Measurements from ENCODE around the gene NEDD4. TPM values are rescaled to one million over a fixed set of nuclear protein-coding genes. Genes with fewer than 3 reads are reported as not detected.
"Not testable (repeated sequence)": the region's sequence is repeated elsewhere in the genome, so short reads cannot be mapped to it uniquely, and the experiment has no call there.

NEDD4 gene
- total and polyA plus RNA-seq, 4 donors = 6.9 to 43.4 (median 25.1) TPM

DNA sequence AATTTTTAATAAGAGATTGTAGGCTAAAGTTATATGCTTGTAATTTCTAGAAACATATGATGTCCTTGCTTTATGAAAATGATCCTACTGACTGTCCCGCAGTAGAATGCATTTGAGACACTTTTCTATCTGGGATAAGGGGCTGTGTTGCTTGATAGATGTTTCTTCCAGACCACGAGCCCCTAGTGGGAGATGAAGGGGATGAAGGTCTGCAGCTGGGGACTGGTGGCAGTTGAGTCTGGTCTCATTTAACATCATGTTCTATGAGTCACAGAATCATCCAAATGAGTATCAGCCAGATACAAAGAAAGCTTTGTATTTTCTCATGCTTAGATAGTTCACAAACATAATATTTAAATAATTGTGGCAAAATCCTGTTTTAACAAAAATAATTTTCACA is 166.2 kb downstream of the NEDD4 start:
- WGBS, 2 donors = 87 to 88% methylated on average over 2 of the region's 2 CpGs
- no peak for ATAC-seq (ENCODE audit: low FRiP score)
- Histone ChIP-seq H3K27ac (ENCODE audit: low read depth in 1 of 2, low read length in 2 of 2) (no peak overlapping the region), H3K9me3 (ENCODE audit: control insufficient read depth, low read length) (no peaks in the 10 kb centered on the region), H3K4me1 (ENCODE audit: control insufficient read depth in 1 of 2, insufficient read depth in 2 of 2, low read length in 2 of 2) (no peaks in the 10 kb centered on the region), H3K27me3 (ENCODE audit: control insufficient read depth in 1 of 2, insufficient read depth in 2 of 2, low read length in 1 of 2) (no peaks in the 10 kb centered on the region), H3K4me3 (ENCODE audit: low read length in 2 of 2) (no peak overlapping the region), H3K36me3 (ENCODE audit: control insufficient read depth in 1 of 2, insufficient read depth in 2 of 2, low read length in 1 of 2) (peaks cover 0 to 4% of the 10 kb centered on the region in 2 donors)
- intact Hi-C loops (cut with DNase I) = no loop called here
- no peak for DNase-seq

DNA sequence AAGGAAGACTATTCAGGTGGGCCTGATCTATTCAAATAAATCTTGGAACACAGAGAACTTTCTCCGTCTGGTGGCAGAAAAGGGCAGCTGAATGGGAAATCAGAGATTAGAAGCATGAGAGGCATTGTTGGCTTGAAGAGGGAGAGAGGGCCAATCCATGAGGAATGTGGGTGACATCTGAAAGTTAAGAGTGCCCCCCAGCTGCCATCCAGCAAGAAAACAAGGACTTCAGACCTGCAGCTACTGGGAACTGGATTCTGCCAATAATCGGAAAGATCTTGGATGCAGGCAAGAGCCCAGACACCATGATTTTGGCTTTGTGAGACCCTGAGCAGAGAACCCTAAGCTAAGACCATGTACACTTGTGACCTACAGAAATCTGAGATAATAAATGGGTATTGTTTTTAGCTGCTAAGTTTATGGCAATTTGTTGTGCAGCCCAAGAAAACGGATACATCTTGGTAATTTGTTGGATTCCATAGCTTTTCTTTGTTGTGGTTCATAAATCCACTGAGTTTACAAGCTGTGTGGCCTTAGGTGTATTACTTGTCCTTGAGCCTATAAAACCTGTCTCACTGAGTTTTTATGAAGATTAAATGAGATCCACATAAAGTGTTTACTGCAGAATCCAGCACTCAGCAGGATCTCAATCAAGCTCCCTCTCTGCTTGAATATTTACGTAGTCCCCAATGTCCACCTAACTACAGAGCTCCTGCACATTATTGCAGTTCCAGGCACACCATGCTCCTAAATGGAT is 168.4 kb downstream of the NEDD4 start:
- H3K27me3 ChIP-seq (ENCODE audit: control insufficient read depth in 1 of 2, insufficient read depth in 2 of 2, low read length in 1 of 2) = no peaks in the 10 kb centered on the region
- no peak overlapping the region for H3K27ac ChIP-seq (ENCODE audit: low read depth in 1 of 2, low read length in 2 of 2)
- peaks cover 0 to 1% of the 10 kb centered on the region in 2 donors for H3K36me3 ChIP-seq (ENCODE audit: control insufficient read depth in 1 of 2, insufficient read depth in 2 of 2, low read length in 1 of 2)
- no peak for ATAC-seq (ENCODE audit: low FRiP score)
- no peak for DNase-seq
- 89 to 90% methylated on average over 4 of the region's 4 CpGs for WGBS, 2 donors
- intact Hi-C loops (cut with DNase I) = no loop called here
- H3K4me1 ChIP-seq (ENCODE audit: control insufficient read depth in 1 of 2, insufficient read depth in 2 of 2, low read length in 2 of 2) = no peaks in the 10 kb centered on the region
- no peak overlapping the region for H3K4me3 ChIP-seq (ENCODE audit: low read length in 2 of 2)
- H3K9me3 ChIP-seq (ENCODE audit: control insufficient read depth, low read length) = no peaks in the 10 kb centered on the region

DNA sequence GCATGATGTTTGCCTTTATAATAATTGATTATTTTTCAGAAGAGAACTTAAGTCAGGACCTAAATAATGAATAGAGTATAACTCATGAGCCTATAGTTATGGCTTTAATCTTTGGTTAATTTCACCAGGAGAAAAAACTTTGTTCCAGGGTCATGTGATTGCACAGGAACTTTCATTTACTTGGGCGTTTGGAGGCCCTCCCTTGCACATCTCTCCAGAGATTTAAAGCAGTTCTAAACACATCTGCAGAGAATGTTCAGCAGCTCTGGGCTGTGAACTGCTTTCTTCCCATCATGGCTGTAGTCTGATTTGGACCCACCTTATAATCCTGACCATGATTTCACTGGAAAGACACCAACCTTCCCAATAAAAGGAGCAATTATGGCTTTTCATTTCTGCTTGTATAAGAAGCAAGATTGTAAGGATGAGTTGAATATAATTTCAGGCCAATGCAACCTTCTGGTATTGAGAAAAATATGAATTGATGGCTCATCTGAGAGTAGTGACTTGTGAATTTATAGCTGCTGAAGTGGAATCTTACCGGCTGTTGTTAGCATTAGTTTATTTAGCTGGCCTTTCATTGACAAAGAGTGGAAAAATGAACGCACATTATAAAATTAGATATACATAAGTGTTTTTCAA is 169.6 kb downstream of the NEDD4 start:
- Histone ChIP-seq H3K27me3 (ENCODE audit: control insufficient read depth in 1 of 2, insufficient read depth in 2 of 2, low read length in 1 of 2) (no peaks in the 10 kb centered on the region), H3K36me3 (ENCODE audit: control insufficient read depth in 1 of 2, insufficient read depth in 2 of 2, low read length in 1 of 2) (peaks cover 0 to 1% of the 10 kb centered on the region in 2 donors), H3K27ac (ENCODE audit: low read depth in 1 of 2, low read length in 2 of 2) (no peak overlapping the region), H3K4me1 (ENCODE audit: control insufficient read depth in 1 of 2, insufficient read depth in 2 of 2, low read length in 2 of 2) (no peaks in the 10 kb centered on the region), H3K9me3 (ENCODE audit: control insufficient read depth, low read length) (no peaks in the 10 kb centered on the region), H3K4me3 (ENCODE audit: low read length in 2 of 2) (no peak overlapping the region)
- intact Hi-C loops (cut with DNase I) = no loop called here
- DNase-seq (no peak), ATAC-seq (ENCODE audit: low FRiP score) (peak; percentile 60)
- WGBS, 2 donors = 17 to 36% methylated on average over 3 of the region's 3 CpGs

DNA sequence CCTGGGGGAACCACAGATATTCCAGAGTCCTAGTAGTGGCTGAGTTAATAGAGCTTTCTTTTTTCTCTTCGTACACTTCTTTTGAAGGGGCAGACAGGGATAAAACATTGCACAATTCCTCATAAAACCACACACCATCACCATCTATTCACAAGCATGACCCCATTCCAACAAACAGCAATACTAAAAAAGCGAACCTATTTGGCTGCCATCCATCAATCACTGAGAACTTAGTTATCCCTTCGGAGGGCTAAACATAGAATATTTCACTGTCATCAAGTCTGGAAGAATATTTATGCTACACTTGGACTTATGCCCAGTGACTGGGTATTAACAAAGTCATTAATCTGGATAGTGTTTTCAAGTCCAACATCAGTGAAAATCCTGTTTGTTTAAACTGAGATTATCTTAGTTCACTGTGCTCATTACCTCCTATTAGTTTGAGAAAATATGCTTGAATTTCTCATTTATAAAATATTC is 170.2 kb downstream of the NEDD4 start:
- Histone ChIP-seq H3K4me3 (ENCODE audit: low read length in 2 of 2) (no peak overlapping the region), H3K27ac (ENCODE audit: low read depth in 1 of 2, low read length in 2 of 2) (no peak overlapping the region), H3K4me1 (ENCODE audit: control insufficient read depth in 1 of 2, insufficient read depth in 2 of 2, low read length in 2 of 2) (no peaks in the 10 kb centered on the region), H3K27me3 (ENCODE audit: control insufficient read depth in 1 of 2, insufficient read depth in 2 of 2, low read length in 1 of 2) (no peaks in the 10 kb centered on the region), H3K9me3 (ENCODE audit: control insufficient read depth, low read length) (no peaks in the 10 kb centered on the region), H3K36me3 (ENCODE audit: control insufficient read depth in 1 of 2, insufficient read depth in 2 of 2, low read length in 1 of 2) (no peaks in the 10 kb centered on the region)
- intact Hi-C loops (cut with DNase I) = no loop called here
- 1 to 3% methylated on average over 3 of the region's 3 CpGs for WGBS, 2 donors
- DNase-seq = no peak
- peak; percentile 63 for ATAC-seq (ENCODE audit: low FRiP score)

DNA sequence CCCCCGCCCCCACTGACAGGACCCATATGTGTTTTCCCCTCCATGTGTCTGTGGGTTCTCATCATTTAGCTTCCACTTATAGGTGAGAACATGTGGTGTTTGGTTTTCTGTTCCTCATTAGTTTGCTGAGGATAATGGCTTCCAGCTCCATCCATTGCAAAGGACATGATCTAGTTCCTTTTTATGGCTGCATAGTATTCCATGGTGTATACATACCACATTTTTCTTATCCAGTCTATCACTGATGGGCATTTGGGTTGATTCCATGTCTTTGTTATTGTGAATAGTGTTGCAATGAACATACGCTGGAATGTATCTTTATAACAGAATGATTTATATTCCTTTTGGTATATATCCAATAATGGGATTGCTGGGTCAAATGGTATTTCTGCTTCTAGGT is 171.7 kb downstream of the NEDD4 start:
- WGBS, 2 donors = 97 to 98% methylated on average over 2 of the region's 2 CpGs
- intact Hi-C loops (cut with DNase I); H3K4me1 ChIP-seq (ENCODE audit: control insufficient read depth in 1 of 2, insufficient read depth in 2 of 2, low read length in 2 of 2); H3K27ac ChIP-seq (ENCODE audit: low read depth in 1 of 2, low read length in 2 of 2); H3K36me3 ChIP-seq (ENCODE audit: control insufficient read depth in 1 of 2, insufficient read depth in 2 of 2, low read length in 1 of 2); H3K27me3 ChIP-seq (ENCODE audit: control insufficient read depth in 1 of 2, insufficient read depth in 2 of 2, low read length in 1 of 2); H3K4me3 ChIP-seq (ENCODE audit: low read length in 2 of 2); DNase-seq; ATAC-seq (ENCODE audit: low FRiP score); H3K9me3 ChIP-seq (ENCODE audit: control insufficient read depth, low read length): not testable (repeated sequence)

DNA sequence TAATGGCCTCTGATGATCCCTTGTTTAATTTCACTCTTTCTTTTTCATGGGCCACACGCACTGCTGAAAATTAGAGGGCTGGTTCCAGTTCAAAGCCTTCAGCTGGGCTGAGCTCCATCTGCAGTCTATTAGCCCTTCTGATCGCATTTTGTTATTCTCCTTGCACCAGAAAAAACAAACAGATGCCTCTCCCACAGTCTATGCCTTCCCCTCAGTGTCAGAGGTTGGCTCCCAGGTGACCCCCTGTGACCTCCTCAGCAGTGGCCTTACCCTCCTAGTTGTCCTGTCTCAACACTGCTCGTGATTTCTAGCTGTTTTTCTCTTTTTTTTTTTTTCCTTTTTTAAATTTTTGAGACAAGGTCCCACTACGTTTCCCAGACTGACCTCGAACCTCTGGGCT is 173.4 kb downstream of the NEDD4 start:
- 86 to 92% methylated on average over 5 of the region's 5 CpGs for WGBS, 2 donors
- no peak overlapping the region for H3K27ac ChIP-seq (ENCODE audit: low read depth in 1 of 2, low read length in 2 of 2)
- intact Hi-C loops (cut with DNase I) = no loop called here

DNA sequence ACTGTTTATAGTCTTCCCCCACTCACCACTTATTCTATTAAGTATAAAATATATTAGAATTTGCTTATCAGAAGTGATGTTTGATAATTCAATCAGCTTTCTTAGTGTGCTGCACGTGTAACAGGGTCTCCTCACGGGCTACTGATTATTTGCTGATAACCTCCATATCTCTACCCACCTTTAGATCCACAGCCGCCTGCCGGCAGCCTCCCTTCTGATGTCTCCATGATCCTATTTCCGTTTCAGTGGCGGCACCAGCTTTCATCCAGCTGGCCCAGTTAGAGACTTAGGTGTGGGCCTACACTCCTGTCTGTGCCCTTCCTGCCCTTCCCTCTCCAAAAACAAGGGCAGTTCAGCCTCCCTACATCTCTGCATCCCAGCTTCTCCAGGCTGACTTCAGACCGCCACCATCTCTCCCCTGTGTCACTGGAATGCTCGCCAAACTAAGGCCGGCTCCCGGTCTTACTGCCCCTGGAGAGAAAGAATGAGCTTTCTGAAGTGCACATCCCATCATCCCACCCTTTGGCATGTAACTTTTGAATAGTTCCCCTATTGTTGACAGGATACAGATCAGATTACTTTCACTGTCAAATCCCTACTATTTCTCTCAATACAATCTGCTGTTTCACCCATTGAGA is 173.9 kb downstream of the NEDD4 start:
- 95% methylated on average over 10 of the region's 10 CpGs for WGBS, 2 donors
- Histone ChIP-seq H3K4me3 (ENCODE audit: low read length in 2 of 2) (no peak overlapping the region), H3K36me3 (ENCODE audit: control insufficient read depth in 1 of 2, insufficient read depth in 2 of 2, low read length in 1 of 2) (no peaks in the 10 kb centered on the region), H3K4me1 (ENCODE audit: control insufficient read depth in 1 of 2, insufficient read depth in 2 of 2, low read length in 2 of 2) (no peaks in the 10 kb centered on the region), H3K27ac (ENCODE audit: low read depth in 1 of 2, low read length in 2 of 2) (no peak overlapping the region), H3K9me3 (ENCODE audit: control insufficient read depth, low read length) (no peaks in the 10 kb centered on the region), H3K27me3 (ENCODE audit: control insufficient read depth in 1 of 2, insufficient read depth in 2 of 2, low read length in 1 of 2) (no peaks in the 10 kb centered on the region)
- intact Hi-C loops (cut with DNase I) = no loop called here
- DNase-seq = no peak
- no peak for ATAC-seq (ENCODE audit: low FRiP score)

More for the DNA sequence above, 173.4 kb downstream of the NEDD4 start:
- H3K4me1 ChIP-seq (ENCODE audit: control insufficient read depth in 1 of 2, insufficient read depth in 2 of 2, low read length in 2 of 2) = no peaks in the 10 kb centered on the region
- no peaks in the 10 kb centered on the region for H3K27me3 ChIP-seq (ENCODE audit: control insufficient read depth in 1 of 2, insufficient read depth in 2 of 2, low read length in 1 of 2)
- DNase-seq (no peak), ATAC-seq (ENCODE audit: low FRiP score) (no peak)
- no peaks in the 10 kb centered on the region for H3K36me3 ChIP-seq (ENCODE audit: control insufficient read depth in 1 of 2, insufficient read depth in 2 of 2, low read length in 1 of 2)
- no peaks in the 10 kb centered on the region for H3K9me3 ChIP-seq (ENCODE audit: control insufficient read depth, low read length)
- no peak overlapping the region for H3K4me3 ChIP-seq (ENCODE audit: low read length in 2 of 2)

DNA sequence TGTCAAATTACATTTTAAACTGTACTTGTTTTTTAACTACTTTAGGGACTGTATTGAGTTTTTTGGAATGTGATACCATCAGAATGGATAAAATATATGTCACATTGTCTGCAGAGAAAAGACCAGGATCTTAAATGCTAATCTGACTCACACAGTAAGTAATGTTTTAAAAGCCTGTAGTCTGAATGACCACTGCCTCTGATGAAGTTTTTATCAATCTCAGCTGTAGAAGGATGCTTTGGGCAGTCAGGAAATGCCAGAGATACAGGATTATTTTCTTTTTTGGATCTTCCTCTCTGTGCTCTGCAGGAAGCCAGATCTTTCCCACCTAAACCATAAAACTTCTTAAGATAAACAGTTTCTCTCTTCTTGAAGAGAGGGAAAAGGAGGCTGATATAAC is 177.4 kb downstream of the NEDD4 start:
- Histone ChIP-seq H3K27ac (ENCODE audit: low read depth in 1 of 2, low read length in 2 of 2) (no peak overlapping the region), H3K36me3 (ENCODE audit: control insufficient read depth in 1 of 2, insufficient read depth in 2 of 2, low read length in 1 of 2) (no peaks in the 10 kb centered on the region), H3K9me3 (ENCODE audit: control insufficient read depth, low read length) (no peaks in the 10 kb centered on the region), H3K4me1 (ENCODE audit: control insufficient read depth in 1 of 2, insufficient read depth in 2 of 2, low read length in 2 of 2) (no peaks in the 10 kb centered on the region), H3K4me3 (ENCODE audit: low read length in 2 of 2) (no peak overlapping the region), H3K27me3 (ENCODE audit: control insufficient read depth in 1 of 2, insufficient read depth in 2 of 2, low read length in 1 of 2) (no peaks in the 10 kb centered on the region)
- intact Hi-C loops (cut with DNase I) = no loop called here
- ATAC-seq (ENCODE audit: low FRiP score) (no peak), DNase-seq (no peak)

Data from aorta (tissue), 5 donors.